Psoas muscle (tissue), 8 donors: ENCODE measurements around the gene CD247. TPM values are rescaled to one million over a fixed set of nuclear protein-coding genes. Genes with fewer than 3 reads are reported as not detected.

Source experiments
- ATAC-seq, 4 donors: fragments of 200-7000 bp; cut with Tn5 transposase; one replicate each; pipeline ENCODE4 v1.9.1; 2020; ENCODE audit warnings: moderate library complexity in 3 of 4, mild to moderate bottlenecking in 2 of 4
- DNase-seq, 2 donors: peaks; one replicate each; pipeline ENCODE4 v3.0.0-alpha.2; 2020
- H3K27ac ChIP-seq: fragments of 200-600 bp; one replicate; pipeline ENCODE4 v1.8.0; 2022
- H3K27me3 ChIP-seq, 3 donors: fragments of 200-600 bp in 1 of 3; one replicate each; pipeline versions ENCODE4 v1.6.1 to v1.8.0; 2013 to 2022; ENCODE audit warnings: low read length in 2 of 3, mild to moderate bottlenecking in 2 of 3, moderate library complexity in 1 of 3; ENCODE audit not compliant: insufficient read depth in 3 of 3
- H3K36me3 ChIP-seq, 2 donors: fragments of 200-600 bp in 1 of 2; one replicate each; pipeline versions ENCODE4 v1.6.1 to v1.8.0; 2013 to 2022; ENCODE audit warnings: low read depth in 1 of 2, mild to moderate bottlenecking in 1 of 2, moderate library complexity in 1 of 2; ENCODE audit not compliant: insufficient read depth in 1 of 2
- H3K4me1 ChIP-seq: fragments of 200-600 bp; one replicate; pipeline ENCODE4 v1.8.0; 2022
- H3K4me3 ChIP-seq: fragments of 200-600 bp; one replicate; pipeline ENCODE4 v1.8.0; 2022; ENCODE audit warnings: mild to moderate bottlenecking
- H3K9me3 ChIP-seq: fragments of 200-600 bp; one replicate; pipeline ENCODE4 v1.8.0; 2022
- WGBS, 3 donors: extraction: QIAGEN DNeasy Blood & Tissue Kit; methylation state at CpG; one replicate each; pipeline versions ENCODE4 v1.1.6 to v1.1.7; 2013; 5-methylcytosine and 5-hydroxymethylcytosine counted together
- intact Hi-C, 2 donors: fragments of 100-400 bp; cut with DNase I; formaldehyde crosslinking; loops; one replicate each; pipeline versions ENCODE4 v1.11.0 to v1.14.2; 2022
- polyA plus RNA-seq, 3 donors: library from polyadenylated mRNA; stranded (reverse); fragments of 200-250 nt; gene quantifications; one replicate each; pipeline ENCODE4 v1.2.3, GENCODE V29; 2013
- total RNA-seq, 4 donors: library from RNA; stranded (reverse); fragmentation: NEBNext Ultra II Directional in 2 of 4; extraction: Animal tissue kit (Norgen Biotek cat#: 25700) in 2 of 4; gene quantifications; one replicate each; pipeline versions ENCODE4 v1.2.1 to v1.2.4, GENCODE V29; 2021 to 2023
- TF ChIP-seq, protein P1 (sequence below): fragments of 200-600 bp; IDR thresholded peaks from one replicate; pipeline ENCODE4 v1.8.0; 2022; ENCODE audit warnings: antibody characterized with exemption
- donor health status: healthy with polysubstance abuse.
- donor health status: DM: no; HTN: no; CAD: no; lungs with moderate emphysema.
- donor health status: Bipolar disorder and iron deficiency.
- donor health status: healthy.
- donor health status: DM: yes; HTN: yes; CAD: no.
- donor health status: DM: no; HTN: no; CAD: no.
- donor health status: DM: no; HTN: no; CAD: no.
- donor health status: DM: yes; HTN: yes; CAD: no.

CD247 gene
- total and polyA plus RNA-seq, 7 donors = 0.18 to 1.9 (median 0.65) TPM

DNA sequence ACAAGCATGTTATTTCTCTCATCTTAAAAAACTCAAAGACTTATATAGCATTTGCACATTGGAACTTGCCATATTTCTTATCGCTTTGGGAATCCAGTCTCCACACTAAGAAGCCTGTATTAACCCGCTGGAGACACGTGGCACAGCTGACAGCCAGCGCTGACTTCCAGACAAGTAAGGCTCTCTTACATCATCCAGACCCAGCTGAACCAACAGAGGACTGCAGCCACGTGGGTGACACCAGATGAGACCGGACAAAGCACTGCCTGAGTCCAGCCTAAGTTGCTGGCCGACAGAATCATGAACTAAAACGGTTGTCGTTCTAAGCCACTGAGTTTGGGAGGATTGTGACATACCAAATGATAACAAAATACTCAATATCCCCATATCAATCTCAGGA lies 6.3 kb upstream of the CD247 start:
- no peak for DNase-seq
- 49 to 78% (median 78%) methylated on average over 9 of the region's 9 CpGs for WGBS, 3 donors
- Histone ChIP-seq H3K36me3 (no peaks in the 10 kb centered on the region), H3K4me3 (no peak overlapping the region), H3K9me3 (peaks cover 5% of the 10 kb centered on the region), H3K4me1 (no peaks in the 10 kb centered on the region), H3K27ac (no peak overlapping the region), H3K27me3 (no peaks in the 10 kb centered on the region)
- no peak for ATAC-seq
- intact Hi-C loops = no loop called here
- TF ChIP-seq, protein P1, sequence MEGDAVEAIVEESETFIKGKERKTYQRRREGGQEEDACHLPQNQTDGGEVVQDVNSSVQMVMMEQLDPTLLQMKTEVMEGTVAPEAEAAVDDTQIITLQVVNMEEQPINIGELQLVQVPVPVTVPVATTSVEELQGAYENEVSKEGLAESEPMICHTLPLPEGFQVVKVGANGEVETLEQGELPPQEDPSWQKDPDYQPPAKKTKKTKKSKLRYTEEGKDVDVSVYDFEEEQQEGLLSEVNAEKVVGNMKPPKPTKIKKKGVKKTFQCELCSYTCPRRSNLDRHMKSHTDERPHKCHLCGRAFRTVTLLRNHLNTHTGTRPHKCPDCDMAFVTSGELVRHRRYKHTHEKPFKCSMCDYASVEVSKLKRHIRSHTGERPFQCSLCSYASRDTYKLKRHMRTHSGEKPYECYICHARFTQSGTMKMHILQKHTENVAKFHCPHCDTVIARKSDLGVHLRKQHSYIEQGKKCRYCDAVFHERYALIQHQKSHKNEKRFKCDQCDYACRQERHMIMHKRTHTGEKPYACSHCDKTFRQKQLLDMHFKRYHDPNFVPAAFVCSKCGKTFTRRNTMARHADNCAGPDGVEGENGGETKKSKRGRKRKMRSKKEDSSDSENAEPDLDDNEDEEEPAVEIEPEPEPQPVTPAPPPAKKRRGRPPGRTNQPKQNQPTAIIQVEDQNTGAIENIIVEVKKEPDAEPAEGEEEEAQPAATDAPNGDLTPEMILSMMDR = no peak

DNA sequence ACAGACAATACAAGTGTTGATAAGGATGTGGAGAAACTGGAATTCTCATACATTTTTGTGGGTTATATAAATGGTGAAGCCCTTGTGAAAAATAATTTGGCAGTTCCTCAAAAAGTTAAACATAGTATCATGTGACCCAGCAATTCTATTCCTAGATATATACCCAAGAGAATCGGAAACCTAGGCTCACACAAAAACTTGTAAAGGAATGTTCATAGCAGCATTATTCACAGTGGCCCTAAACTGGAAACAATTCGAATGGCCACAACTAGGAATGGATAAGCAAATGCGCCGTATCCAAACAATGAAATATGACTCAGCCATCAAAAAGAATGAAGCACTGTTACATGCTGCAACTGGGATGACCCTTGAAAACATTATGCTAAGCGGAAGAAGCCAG lies 3.9 kb upstream of the CD247 start:
- Histone ChIP-seq H3K4me3 (no peak overlapping the region), H3K27me3 (peaks cover 0 to 2% (median 0%) of the 10 kb centered on the region in 3 donors), H3K36me3 (no peaks in the 10 kb centered on the region), H3K9me3 (peaks cover 5% of the 10 kb centered on the region), H3K27ac (no peak overlapping the region), H3K4me1 (no peaks in the 10 kb centered on the region)
- TF ChIP-seq, protein P1 = no peak
- intact Hi-C loops = no loop called here
- DNase-seq (no peak), ATAC-seq (no peak)
- WGBS, 3 donors = 86 to 89% (median 87%) methylated on average over 5 of the region's 5 CpGs

DNA sequence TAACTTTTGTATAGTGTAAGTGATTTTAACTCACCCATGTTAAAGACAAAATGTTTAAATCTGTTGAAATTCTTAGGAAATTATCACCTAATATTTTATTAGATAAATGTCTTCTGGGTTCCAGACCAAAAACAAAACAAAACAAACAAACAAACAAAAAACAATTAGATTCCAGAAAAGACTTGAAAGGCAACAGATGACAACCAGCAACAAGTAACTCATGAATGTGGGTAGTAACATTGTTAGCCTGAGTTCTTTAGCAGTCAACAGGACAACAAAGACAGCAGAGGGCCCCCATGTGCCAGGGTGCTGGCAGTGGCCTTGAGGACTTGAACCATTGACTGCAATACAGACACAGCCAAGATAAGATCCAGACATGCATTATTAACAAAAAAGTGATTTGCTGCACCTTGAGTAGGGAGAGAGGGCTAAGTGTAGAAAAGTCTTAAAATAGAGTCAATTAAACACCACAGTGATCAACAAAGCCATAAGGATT lies 2.4 kb upstream of the CD247 start:
- H3K36me3 ChIP-seq = no peaks in the 10 kb centered on the region
- DNase-seq = no peak
- no peak overlapping the region for H3K27ac ChIP-seq
- no peak overlapping the region for H3K4me3 ChIP-seq
- no peak for ATAC-seq
- peaks cover 5% of the 10 kb centered on the region for H3K9me3 ChIP-seq
- peaks cover 0 to 2% (median 0%) of the 10 kb centered on the region in 3 donors for H3K27me3 ChIP-seq
- TF ChIP-seq, protein P1 = no peak
- no peaks in the 10 kb centered on the region for H3K4me1 ChIP-seq
- intact Hi-C loops = no loop called here

DNA sequence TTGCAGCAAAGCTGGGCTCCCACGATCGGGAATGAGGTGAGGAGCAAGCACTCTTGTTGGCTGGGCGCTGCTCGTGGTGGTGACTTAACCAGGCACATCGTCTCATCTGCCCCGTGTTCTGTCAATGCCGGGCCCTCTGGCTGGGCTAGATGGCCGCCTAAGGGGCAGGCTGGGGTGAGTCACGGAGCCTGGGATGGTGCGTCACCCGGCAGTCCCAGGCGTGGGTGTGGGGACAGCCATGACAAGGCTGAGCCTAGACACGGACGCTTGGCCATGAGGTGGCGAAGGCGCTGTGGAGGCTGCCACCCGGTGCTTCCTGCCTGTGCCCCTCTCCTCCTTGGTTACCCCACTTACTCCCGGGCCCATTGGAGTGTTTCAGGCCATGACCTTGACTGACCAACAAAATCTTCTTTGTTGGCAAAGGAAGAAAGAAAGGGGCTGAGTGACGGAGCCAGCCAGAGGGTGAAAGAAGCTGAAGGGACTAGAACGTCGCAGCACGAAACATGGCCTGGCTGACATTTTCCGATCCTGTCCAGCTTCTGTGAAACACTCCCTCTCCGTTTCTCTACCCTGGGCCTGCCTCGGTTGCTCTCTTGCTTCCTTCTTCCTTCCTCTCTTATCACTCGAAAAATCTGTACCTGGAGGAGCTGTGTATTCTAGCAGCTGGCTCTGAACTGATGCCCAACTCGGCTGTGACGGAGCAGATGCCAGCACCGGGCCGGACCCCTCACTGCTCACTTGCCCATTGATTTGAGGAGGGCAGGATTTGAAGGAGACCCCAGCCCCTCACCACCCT lies 596 bp downstream of the CD247 start:
- intact Hi-C loops = no loop called here
- ATAC-seq (no peak), DNase-seq (peak in 1 of 2 donors; percentile 35)
- peaks cover 0 to 2% (median 0%) of the 10 kb centered on the region in 3 donors for H3K27me3 ChIP-seq
- no peaks in the 10 kb centered on the region for H3K9me3 ChIP-seq
- no peaks in the 10 kb centered on the region for H3K36me3 ChIP-seq
- TF ChIP-seq, protein P1 = no peak
- no peak overlapping the region for H3K4me3 ChIP-seq
- WGBS, 3 donors = 83 to 89% (median 89%) methylated on average over 30 of the region's 30 CpGs
- no peak overlapping the region for H3K27ac ChIP-seq
- no peaks in the 10 kb centered on the region for H3K4me1 ChIP-seq
